HCT116 (cell line): Measurements from ENCODE around the gene VAV2. TPM values are rescaled to one million over a fixed set of nuclear protein-coding genes. Genes with fewer than 3 reads are reported as not detected.

ENCODE experiments used
- ATAC-seq: fragments of 200-7000 bp; cut with Tn5 transposase; 2 replicates; pipeline ENCODE4 v1.9.1; 2020; ENCODE audit warnings: mild to moderate bottlenecking, moderate library complexity
- BruUV-seq: library from RNA; stranded (reverse); fragments of 400-500 nt; replicated peaks from 2 replicates; lab custom pipeline; 2021; lab: Mats Ljungman, UMichigan
- CTCF ChIA-PET: fragments of 300-600 bp; sonication (Branson Sonifier 250); formaldehyde crosslinking; loops from one replicate; lab custom pipeline; 2021; ENCODE audit warnings: antibody characterized with exemption; lab: Charles Lee
- POLR2A ChIA-PET: fragments of 300-600, 350-600 bp; sonication (Branson Sonifier 250); formaldehyde crosslinking; loops from one replicate; lab custom pipeline; 2021; ENCODE audit warnings: antibody characterized with exemption; lab: Charles Lee
- RAD21 ChIA-PET, 2 experiments: fragments of 300-600 bp; sonication (Branson Sonifier 250); formaldehyde crosslinking; loops; one replicate each; lab custom pipeline; 2023; ENCODE audit warnings: low total read pairs in 2 of 2; ENCODE audit not compliant: uncharacterized antibody in 2 of 2, unreplicated experiment in 2 of 2, low non-redundant PET in 1 of 2; lab: Charles Lee
- DNase-seq: peaks from one replicate; pipeline ENCODE4 v3.0.0-alpha.2; 2010; ENCODE audit warnings: low read depth, low spot score
- H2AFZ ChIP-seq: fragments of 200-600 bp; shearing (Covaris generic), sonication (generic); 2 replicates; pipeline ENCODE4 v1.6.1; 2017; ENCODE audit warnings: low read depth, mixed run types, mixed read lengths, antibody characterized with exemption, low read length; ENCODE audit not compliant: poor library complexity, severe bottlenecking
- H3K27ac ChIP-seq: 2 replicates; pipeline ENCODE4 v1.5.1; 2012; ENCODE audit warnings: low read depth, low read length
- H3K27me3 ChIP-seq: fragments of 200-600 bp; sonication (generic); 2 replicates; pipeline ENCODE4 v1.6.1; 2016; ENCODE audit warnings: mixed run types, low read length, mixed read lengths; ENCODE audit not compliant: insufficient read depth
- H3K36me3 ChIP-seq, 2 experiments: fragments of 200-500 bp in 1 of 2; fragments of 200-600 bp in 1 of 2; sonication (Bioruptor generic) in 1 of 2; sonication (generic) in 1 of 2; 2 replicates each; pipeline versions ENCODE4 v1.5.1 to v1.6.1; 2014 to 2016; ENCODE audit warnings: low read length in 2 of 2, inconsistent platforms in 1 of 2, mixed read lengths in 1 of 2, mixed run types in 1 of 2; ENCODE audit not compliant: insufficient read depth in 2 of 2, control insufficient read depth in 1 of 2
- H3K4me1 ChIP-seq, 2 experiments: fragments of 200-600 bp in 1 of 2; sonication (generic) in 1 of 2; 2 replicates each; pipeline versions ENCODE4 v1.5.1 to v1.6.1; 2012 to 2017; ENCODE audit warnings: low read length in 2 of 2, inconsistent platforms in 1 of 2, mild to moderate bottlenecking in 1 of 2, mixed read lengths in 1 of 2, mixed run types in 1 of 2, moderate library complexity in 1 of 2; ENCODE audit not compliant: insufficient read depth in 2 of 2, control insufficient read depth in 1 of 2
- H3K4me2 ChIP-seq: fragments of 200-600 bp; sonication (generic); 2 replicates; pipeline ENCODE4 v1.6.1; 2017; ENCODE audit warnings: mixed run types, low read length, mixed read lengths
- H3K4me3 ChIP-seq, 2 experiments: fragments of 200-600 bp in 1 of 2; sonication (generic) in 1 of 2; replicated peaks in 1 of 2; 2 replicates each; pipeline ENCODE4 v1.5.1; 2011 to 2016; ENCODE audit warnings: low read length in 2 of 2, control low read depth in 1 of 2, low read depth in 1 of 2, mild to moderate bottlenecking in 1 of 2, mixed read lengths in 1 of 2, mixed run types in 1 of 2
- H3K79me2 ChIP-seq: fragments of 200-600 bp; sonication (generic); 2 replicates; pipeline ENCODE4 v1.6.1; 2017; ENCODE audit warnings: mild to moderate bottlenecking, mixed run types, low read length, moderate library complexity, mixed read lengths; ENCODE audit not compliant: insufficient read depth
- H3K9ac ChIP-seq: fragments of 200-600 bp; sonication (generic); 2 replicates; pipeline ENCODE4 v1.6.1; 2016; ENCODE audit warnings: low read length, mixed read lengths
- H3K9me2 ChIP-seq: fragments of 200-600 bp; sonication (generic), shearing (Covaris generic); 2 replicates; pipeline ENCODE4 v1.6.1; 2017; ENCODE audit warnings: mixed run types, mild to moderate bottlenecking, moderate library complexity; ENCODE audit not compliant: insufficient read depth
- H3K9me3 ChIP-seq, 2 experiments: fragments of 200-500 bp in 1 of 2; fragments of 200-600 bp in 1 of 2; sonication (Bioruptor generic) in 1 of 2; sonication (generic) in 1 of 2; 2 replicates each; pipeline ENCODE4 v1.6.1; 2014 to 2017; ENCODE audit warnings: low read length in 2 of 2, mixed read lengths in 2 of 2, inconsistent platforms in 1 of 2, low read depth in 1 of 2, mild to moderate bottlenecking in 1 of 2, mixed run types in 1 of 2, moderate library complexity in 1 of 2; ENCODE audit not compliant: control insufficient read depth in 1 of 2, insufficient read depth in 1 of 2
- H4K20me1 ChIP-seq: fragments of 200-600 bp; sonication (generic), shearing (Covaris generic); 2 replicates; pipeline ENCODE4 v1.6.1; 2017; ENCODE audit warnings: mixed run types, mild to moderate bottlenecking, moderate library complexity; ENCODE audit not compliant: insufficient read depth
- EGR1 ChIP-seq: IDR thresholded peaks from 2 replicates; pipeline ENCODE4 v1.6.1; 2012; ENCODE audit warnings: low read depth
- FOSL1 ChIP-seq: IDR thresholded peaks from 2 replicates; pipeline ENCODE4 v1.6.1; 2012; ENCODE audit warnings: low read depth
- JUND ChIP-seq: IDR thresholded peaks from 2 replicates; pipeline ENCODE4 v1.6.1; 2012
- POLR2AphosphoS5 ChIP-seq: IDR thresholded peaks from 2 replicates; pipeline ENCODE4 v1.6.1; 2011; ENCODE audit warnings: mild to moderate bottlenecking, low read depth, low read length, moderate library complexity
- RAD21 ChIP-seq: IDR thresholded peaks from 2 replicates; pipeline ENCODE4 v1.6.1; 2012; ENCODE audit warnings: low read depth, mild to moderate bottlenecking
- REST ChIP-seq: IDR thresholded peaks from 2 replicates; pipeline ENCODE4 v1.6.1; 2012; ENCODE audit warnings: low read depth
- SIN3A ChIP-seq: IDR thresholded peaks from 2 replicates; pipeline ENCODE4 v1.6.1; 2012; ENCODE audit warnings: low read depth
- SRF ChIP-seq: IDR thresholded peaks from 2 replicates; pipeline ENCODE4 v1.6.1; 2012; ENCODE audit warnings: low read depth
- YY1 ChIP-seq: IDR thresholded peaks from 2 replicates; pipeline ENCODE4 v1.6.1; 2011; ENCODE audit warnings: low read length, low read depth, moderate library complexity, mild to moderate bottlenecking; ENCODE audit not compliant: insufficient replicate concordance; ENCODE audit errors: extremely low read depth
- ZBTB33 ChIP-seq: IDR thresholded peaks from 2 replicates; pipeline ENCODE4 v1.6.1; 2011; ENCODE audit warnings: mild to moderate bottlenecking, low read length, moderate library complexity; ENCODE audit not compliant: insufficient replicate concordance; ENCODE audit errors: extremely low read depth
- ZNF274 ChIP-seq: fragments of 200-500 bp; sonication (Bioruptor generic); IDR thresholded peaks from 2 replicates; pipeline ENCODE4 v1.6.1; 2014; ENCODE audit warnings: mild to moderate bottlenecking, low read depth, low read length, inconsistent platforms
- intact Hi-C: fragments of 100-400 bp; cut with micrococcal nuclease; formaldehyde crosslinking; loops from 2 replicates; pipeline ENCODE4 v1.10.0; 2022
- total RNA-seq: library from RNA; stranded (reverse); gene quantifications from one replicate; pipeline ENCODE4 v1.2.1, GENCODE V29; 2021; ENCODE audit not compliant: unreplicated experiment

The VAV2 gene
- total RNA-seq, 1 experiment from 2014 or later: 33.2 TPM

DNA sequence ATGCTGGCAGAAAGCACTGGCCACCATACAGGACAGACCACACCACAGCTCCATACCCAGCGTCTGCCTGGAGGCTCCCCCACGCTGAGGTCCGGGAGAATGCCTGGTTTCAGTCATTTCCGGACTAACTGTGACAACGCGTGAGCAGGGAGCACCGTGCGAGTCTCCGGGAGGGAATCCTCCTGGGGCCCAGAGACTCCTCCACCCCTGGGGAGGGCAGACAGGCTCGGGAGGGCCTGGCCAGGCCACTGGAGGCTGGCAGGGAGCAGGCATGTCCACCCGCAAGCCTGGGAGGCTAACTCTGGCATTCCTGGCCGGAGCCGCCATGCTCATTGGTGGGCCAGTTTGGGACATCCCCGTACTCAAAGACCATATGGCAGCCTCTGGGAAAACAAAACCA lies 39.7 kb upstream of the VAV2 start:
- H3K4me1 ChIP-seq: no peaks in the 10 kb centered on the region
- H3K36me3 ChIP-seq: peaks cover 14 to 15% of the 10 kb centered on the region in 2 experiments; a peak in 2 of 4 replicates
- no peaks in the 10 kb centered on the region for H3K27me3 ChIP-seq
- H3K4me3 ChIP-seq: no peak overlapping the region
- no peaks in the 10 kb centered on the region for H3K9me3 ChIP-seq
- RAD21 ChIA-PET: no interaction called here
- POLR2A ChIA-PET: no interaction called here
- no peak overlapping the region for H2AFZ ChIP-seq
- H3K4me2 ChIP-seq: no peak overlapping the region
- no peaks in the 10 kb centered on the region for H3K9me2 ChIP-seq
- DNase-seq: no peak
- ATAC-seq: no peak
- CTCF ChIA-PET: no interaction called here
- no peak overlapping the region for H3K27ac ChIP-seq
- TF ChIP-seq FOSL1 (no peak), SRF (no peak)
- intact Hi-C loops: no loop called here
- H3K9ac ChIP-seq: no peak overlapping the region
- TSS peak; percentile 32 for BruUV-seq
- no peaks in the 10 kb centered on the region for H4K20me1 ChIP-seq
- no peaks in the 10 kb centered on the region for H3K79me2 ChIP-seq

DNA sequence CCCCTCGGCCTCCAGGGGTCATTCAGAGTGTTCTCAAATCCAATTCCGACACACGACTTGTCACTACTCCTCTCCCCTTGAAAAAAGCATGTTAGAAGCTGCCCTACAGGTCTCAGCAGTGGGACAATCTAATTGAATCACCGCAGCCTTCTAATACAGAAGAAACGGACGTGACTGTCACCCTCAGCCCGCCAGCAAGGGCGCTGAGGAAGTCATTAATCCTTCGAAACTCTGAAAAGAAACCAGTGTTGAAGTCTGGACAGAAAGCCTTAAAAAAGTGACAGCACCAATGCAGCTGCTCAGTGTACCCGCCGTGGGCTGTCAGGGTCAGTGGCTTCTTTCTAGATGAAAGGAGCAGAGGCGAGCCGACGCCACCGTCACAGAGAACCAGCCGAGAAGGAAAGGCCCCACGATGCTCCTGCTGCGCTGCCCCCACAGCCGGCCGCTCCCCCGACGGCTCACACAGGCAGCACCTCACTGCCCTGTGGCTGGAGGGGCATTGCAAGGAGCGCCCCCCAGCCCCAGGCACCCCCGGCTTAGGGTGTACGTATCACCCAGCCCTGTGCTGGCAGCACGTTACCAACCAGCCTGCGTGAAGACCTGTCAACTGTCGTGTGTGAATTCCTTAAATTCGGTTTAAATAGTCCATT lies 38.8 kb upstream of the VAV2 start:
- no peaks in the 10 kb centered on the region for H3K27me3 ChIP-seq
- BruUV-seq: no TSS peak
- no peak for ATAC-seq
- no peak overlapping the region for H3K4me2 ChIP-seq
- TF ChIP-seq REST (no peak), EGR1 (no peak), SIN3A (no peak), JUND (no peak), YY1 (no peak), ZNF274 (no peak), FOSL1 (no peak), RAD21 (no peak), POLR2AphosphoS5 (no peak), ZBTB33 (no peak)
- no peaks in the 10 kb centered on the region; the same call in 1 of the 2 replicates for H3K79me2 ChIP-seq
- peaks cover 12 to 14% of the 10 kb centered on the region in 2 experiments; a peak in 2 of 4 replicates for H3K36me3 ChIP-seq
- no peaks in the 10 kb centered on the region for H4K20me1 ChIP-seq
- DNase-seq: no peak
- H3K4me1 ChIP-seq: peaks cover 0 to 7% of the 10 kb centered on the region in 2 experiments; a peak in 3 of 4 replicates
- H3K4me3 ChIP-seq: no peak overlapping the region
- intact Hi-C loops: no loop called here
- H3K9me3 ChIP-seq: no peaks in the 10 kb centered on the region
- CTCF ChIA-PET: no interaction called here
- H2AFZ ChIP-seq: no peak overlapping the region
- RAD21 ChIA-PET: no interaction called here
- POLR2A ChIA-PET: no interaction called here
- no peak overlapping the region for H3K27ac ChIP-seq
- no peak overlapping the region for H3K9ac ChIP-seq
- no peaks in the 10 kb centered on the region for H3K9me2 ChIP-seq
